ENCODE data around the gene CARMIL1.

CARMIL1 gene

DNA sequence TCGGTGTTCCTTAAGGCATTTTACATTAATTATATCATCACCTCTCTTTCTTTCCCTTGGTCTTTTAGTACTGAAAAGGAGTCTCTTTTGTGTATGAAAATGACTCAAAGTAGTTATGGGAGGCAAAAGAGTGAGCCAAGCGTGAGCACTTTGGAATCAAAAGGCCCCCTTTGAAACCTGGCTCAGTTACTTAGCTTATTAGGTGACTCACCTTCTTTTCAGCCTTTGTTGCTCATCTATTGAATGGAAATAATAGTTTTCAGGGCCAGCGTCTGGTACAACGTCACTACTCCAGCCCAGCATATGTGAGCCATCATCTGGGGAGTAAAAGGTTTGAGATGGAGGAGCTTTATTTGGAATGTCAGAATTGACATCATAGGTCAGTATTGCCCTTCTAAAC, 225.5 kb downstream of the CARMIL1 start:
- TF ChIP-seq, protein P1, sequence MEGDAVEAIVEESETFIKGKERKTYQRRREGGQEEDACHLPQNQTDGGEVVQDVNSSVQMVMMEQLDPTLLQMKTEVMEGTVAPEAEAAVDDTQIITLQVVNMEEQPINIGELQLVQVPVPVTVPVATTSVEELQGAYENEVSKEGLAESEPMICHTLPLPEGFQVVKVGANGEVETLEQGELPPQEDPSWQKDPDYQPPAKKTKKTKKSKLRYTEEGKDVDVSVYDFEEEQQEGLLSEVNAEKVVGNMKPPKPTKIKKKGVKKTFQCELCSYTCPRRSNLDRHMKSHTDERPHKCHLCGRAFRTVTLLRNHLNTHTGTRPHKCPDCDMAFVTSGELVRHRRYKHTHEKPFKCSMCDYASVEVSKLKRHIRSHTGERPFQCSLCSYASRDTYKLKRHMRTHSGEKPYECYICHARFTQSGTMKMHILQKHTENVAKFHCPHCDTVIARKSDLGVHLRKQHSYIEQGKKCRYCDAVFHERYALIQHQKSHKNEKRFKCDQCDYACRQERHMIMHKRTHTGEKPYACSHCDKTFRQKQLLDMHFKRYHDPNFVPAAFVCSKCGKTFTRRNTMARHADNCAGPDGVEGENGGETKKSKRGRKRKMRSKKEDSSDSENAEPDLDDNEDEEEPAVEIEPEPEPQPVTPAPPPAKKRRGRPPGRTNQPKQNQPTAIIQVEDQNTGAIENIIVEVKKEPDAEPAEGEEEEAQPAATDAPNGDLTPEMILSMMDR (conservative IDR thresholded peaks at IDR 0.05; ENCODE audit: control insufficient read depth, insufficient read depth, low read depth, low read length): no peak
- H3K4me3 ChIP-seq (ENCODE audit: control insufficient read depth, low read depth, low read length): no peak overlapping the region
- DNase-seq (ENCODE audit: low read depth): peak; percentile 79

DNA sequence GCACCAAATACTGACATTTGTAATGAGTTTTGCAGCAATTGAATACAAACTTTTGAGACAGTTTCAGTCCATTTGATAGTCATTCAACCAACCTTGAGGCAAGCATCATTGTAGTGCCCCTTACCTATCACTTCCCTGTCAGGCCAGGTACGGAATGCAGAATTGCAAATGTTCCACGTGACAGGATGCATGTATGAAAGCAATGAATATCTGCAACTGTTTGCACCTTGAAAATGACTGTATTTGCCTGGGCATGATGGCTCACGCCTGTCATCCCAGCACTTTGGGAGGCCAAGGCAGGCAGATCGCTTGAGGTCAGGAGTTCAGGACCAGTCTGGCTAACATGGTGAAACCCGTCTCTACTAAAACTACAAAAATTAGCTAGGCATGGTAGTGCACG, 226.8 kb downstream of the CARMIL1 start:
- H3K4me3 ChIP-seq (ENCODE audit: control insufficient read depth, low read depth, low read length): no peak overlapping the region
- no peak for DNase-seq (ENCODE audit: low read depth)
- TF ChIP-seq, protein P1 (conservative IDR thresholded peaks at IDR 0.05; ENCODE audit: control insufficient read depth, insufficient read depth, low read depth, low read length): no peak

DNA sequence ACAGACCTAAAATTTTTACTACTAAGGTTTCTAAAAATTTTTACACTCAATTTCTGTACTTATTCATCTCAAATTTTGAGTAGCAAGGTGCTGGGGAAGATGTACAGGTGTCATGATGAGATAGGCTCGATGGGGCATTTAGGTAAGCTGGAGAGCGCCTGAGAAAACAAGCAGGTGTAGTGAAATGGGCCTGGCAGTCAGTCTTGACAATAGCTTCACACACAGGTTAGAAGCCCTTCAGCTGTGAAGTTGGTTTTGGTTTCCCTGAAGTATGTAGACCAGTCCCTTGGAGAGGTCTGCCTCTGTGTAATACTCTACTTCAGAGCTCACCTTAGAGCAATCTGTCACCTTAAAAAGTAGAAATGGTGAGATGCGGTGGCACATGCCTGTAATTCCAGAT, 228.9 kb downstream of the CARMIL1 start:
- H3K4me3 ChIP-seq (ENCODE audit: control insufficient read depth, low read depth, low read length): no peak overlapping the region
- TF ChIP-seq, protein P1 (conservative IDR thresholded peaks at IDR 0.05; ENCODE audit: control insufficient read depth, insufficient read depth, low read depth, low read length): no peak
- DNase-seq (ENCODE audit: low read depth): no peak

DNA sequence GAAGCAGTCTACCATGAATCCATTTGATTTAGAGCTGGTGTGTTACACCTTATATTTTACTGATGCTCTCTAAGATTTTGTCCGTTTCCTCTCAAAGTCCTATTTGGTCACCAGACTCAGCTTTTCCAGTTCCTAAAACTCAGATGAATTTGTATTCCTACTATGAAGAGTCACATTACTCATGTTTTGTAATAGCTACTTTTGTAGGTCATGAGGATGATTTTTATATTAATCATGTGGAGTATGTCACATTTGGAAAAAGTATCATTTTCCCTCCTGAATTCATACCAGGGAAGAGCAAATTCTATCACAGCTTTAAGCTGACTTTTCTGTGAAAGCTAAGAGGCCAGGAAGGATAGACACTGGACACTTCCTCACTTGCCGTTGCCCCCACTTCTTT, 232.2 kb downstream of the CARMIL1 start:
- TF ChIP-seq, protein P1 (conservative IDR thresholded peaks at IDR 0.05; ENCODE audit: control insufficient read depth, insufficient read depth, low read depth, low read length): no peak
- peak; percentile 52 for DNase-seq (ENCODE audit: low read depth)
- H3K4me3 ChIP-seq (ENCODE audit: control insufficient read depth, low read depth, low read length): no peak overlapping the region

DNA sequence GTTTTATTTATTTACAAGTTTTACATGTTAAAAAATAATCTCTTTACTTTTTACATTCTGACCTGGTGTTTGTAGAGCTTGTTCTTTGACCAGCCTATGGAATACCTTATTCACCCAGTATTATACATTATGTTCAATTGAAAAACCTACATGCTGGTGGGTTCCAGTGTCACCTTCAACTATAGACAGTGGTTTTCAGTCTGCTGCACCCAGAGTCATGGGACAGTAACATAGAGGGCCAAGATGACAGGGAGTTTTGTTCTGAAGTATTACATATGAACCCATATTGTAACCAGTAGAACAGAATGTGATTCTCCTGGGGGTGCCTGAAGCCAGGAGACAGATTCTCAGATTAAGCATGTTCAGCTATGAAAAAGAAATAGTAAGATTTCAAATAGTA, 233.4 kb downstream of the CARMIL1 start:
- no peak for DNase-seq (ENCODE audit: low read depth)
- H3K4me3 ChIP-seq (ENCODE audit: control insufficient read depth, low read depth, low read length): no peak overlapping the region
- TF ChIP-seq, protein P1 (conservative IDR thresholded peaks at IDR 0.05; ENCODE audit: control insufficient read depth, insufficient read depth, low read depth, low read length): no peak

DNA sequence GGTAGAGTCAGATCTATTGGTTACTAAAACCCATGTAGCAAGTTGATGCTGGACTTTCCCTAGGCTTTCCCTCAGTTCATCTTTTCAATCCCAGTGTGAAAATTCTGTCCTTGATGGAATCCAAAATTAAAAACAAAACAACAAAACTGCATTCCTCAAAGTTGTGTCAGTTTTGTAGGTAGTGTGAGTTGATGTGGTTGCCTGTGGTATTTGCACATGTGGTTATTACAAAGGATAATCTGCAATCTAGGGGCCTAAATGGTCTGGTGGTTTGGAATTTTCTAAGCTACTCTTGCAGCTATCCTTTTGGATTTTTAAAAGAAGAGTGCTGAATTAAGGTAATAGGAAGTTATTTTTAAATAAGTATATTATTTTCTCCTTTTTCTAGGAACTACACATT, 240.7 kb downstream of the CARMIL1 start:
- TF ChIP-seq, protein P1 (conservative IDR thresholded peaks at IDR 0.05; ENCODE audit: control insufficient read depth, insufficient read depth, low read depth, low read length): no peak
- DNase-seq (ENCODE audit: low read depth): no peak
- H3K4me3 ChIP-seq (ENCODE audit: control insufficient read depth, low read depth, low read length): no peak overlapping the region

DNA sequence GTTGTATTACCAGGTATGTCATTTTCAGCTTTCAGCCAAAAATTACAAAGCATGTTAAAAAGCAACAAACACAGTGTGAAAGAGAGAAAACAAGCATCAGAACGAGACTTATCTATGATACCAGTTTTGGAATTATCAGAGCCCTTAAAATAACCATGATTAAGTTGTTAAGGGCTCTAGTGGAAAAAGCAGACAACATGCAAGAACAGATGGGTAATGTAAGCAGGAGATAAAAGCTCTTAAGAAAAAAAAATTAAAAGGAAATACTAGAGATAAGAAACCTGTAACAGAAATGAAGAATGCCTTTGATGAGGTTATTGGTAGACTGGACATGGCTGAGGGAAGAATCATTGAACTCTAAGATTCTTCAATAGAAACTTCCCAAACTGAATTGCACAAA, 245.4 kb downstream of the CARMIL1 start:
- no peak overlapping the region for H3K4me3 ChIP-seq (ENCODE audit: control insufficient read depth, low read depth, low read length)
- DNase-seq (ENCODE audit: low read depth): no peak
- TF ChIP-seq, protein P1 (conservative IDR thresholded peaks at IDR 0.05; ENCODE audit: control insufficient read depth, insufficient read depth, low read depth, low read length): no peak

Data from fibroblast of mammary gland (primary cell).